Gastrocnemius medialis (tissue), 4 donors: ENCODE data around the gene ANKRD18A. TPM values are rescaled to one million over a fixed set of nuclear protein-coding genes. Genes with fewer than 3 reads are reported as not detected.
"Not testable (repeated sequence)": the region's sequence is repeated elsewhere in the genome, so short reads cannot be mapped to it uniquely, and the experiment has no call there.

Experiments used
- ATAC-seq, 2 donors: fragments of 150-250 bp; one replicate each; pipeline ENCODE4 v1.9.1; 2016
- DNase-seq, 2 donors: peaks; one replicate each; pipeline ENCODE4 v3.0.0-alpha.2; 2019
- H3K27ac ChIP-seq, 4 donors: fragments of 200-600 bp; sonication (generic); 1 replicate in 1 of 4; 2 replicates in 3 of 4; pipeline ENCODE4 v1.5.1; 2016 to 2018; ENCODE audit warnings: mild to moderate bottlenecking in 2 of 4, moderate library complexity in 1 of 4
- H3K27me3 ChIP-seq, 3 donors: fragments of 200-600 bp; sonication (generic) in 2 of 3; 1 replicate in 1 of 3; 2 replicates in 2 of 3; pipeline versions ENCODE4 v1.5.1 to v1.6.0; 2016 to 2019; ENCODE audit warnings: mild to moderate bottlenecking in 1 of 3, moderate library complexity in 1 of 3
- H3K36me3 ChIP-seq, 2 donors: fragments of 200-600 bp; sonication (generic) in 1 of 2; one replicate each; pipeline ENCODE4 v1.5.1; 2017 to 2018
- H3K4me1 ChIP-seq, 2 donors: fragments of 200-600 bp; sonication (generic) in 1 of 2; one replicate each; pipeline ENCODE4 v1.5.1; 2016 to 2017; ENCODE audit warnings: mild to moderate bottlenecking in 2 of 2
- H3K4me3 ChIP-seq, 4 donors: fragments of 200-600 bp; sonication (generic) in 3 of 4; 1 replicate in 1 of 4; 2 replicates in 3 of 4; pipeline ENCODE4 v1.5.1; 2016 to 2019; ENCODE audit warnings: mild to moderate bottlenecking in 2 of 4
- H3K9me3 ChIP-seq, 3 donors: fragments of 200-600 bp; sonication (generic) in 2 of 3; 1 replicate in 1 of 3; 2 replicates in 2 of 3; pipeline ENCODE4 v1.5.1; 2016 to 2019
- in situ Hi-C, 4 donors: fragments of 200-750 bp; cut with MboI; loops; one replicate each; pipeline versions ENCODE4 v1.15.0 to v1.8.0; 2017; ENCODE audit warnings: low sequenced_read_pairs in 4 of 4
- intact Hi-C: fragments of 100-400 bp; cut with DNase I; formaldehyde crosslinking; loops from one replicate; pipeline ENCODE4 v1.15.1; 2023; ENCODE audit warnings: low total_unique reads
- total RNA-seq, 4 donors: library from RNA; depleted of rRNA; stranded (reverse); fragments of >200 nt; gene quantifications; one replicate each; pipeline versions ENCODE4 v1.1.0 to v1.2.3, GENCODE V29; 2016

ANKRD18A gene
- total RNA-seq, 4 donors from 2014 or later, result not detected

DNA sequence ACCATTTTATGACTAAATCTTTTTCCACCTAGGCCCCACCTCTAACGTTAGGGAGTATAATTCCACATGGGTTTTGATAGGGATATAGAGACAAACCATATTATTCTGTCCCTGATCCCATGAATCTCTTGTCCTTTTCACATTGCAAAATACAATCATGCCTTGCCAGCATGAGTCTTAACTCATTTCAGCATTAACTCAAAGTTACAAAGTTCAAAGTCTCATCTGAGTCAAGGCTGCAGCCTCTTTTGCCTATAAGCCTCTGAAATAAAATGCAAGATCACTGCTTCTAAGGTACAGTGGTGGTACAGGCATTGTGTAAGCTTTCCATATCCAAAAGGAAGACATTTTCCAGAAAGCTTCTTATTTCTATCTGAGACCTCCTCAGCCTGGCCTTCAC, 54.3 kb downstream of the ANKRD18A start:
- intact Hi-C loops, H3K9me3 ChIP-seq, H3K27me3 ChIP-seq, H3K36me3 ChIP-seq, H3K4me1 ChIP-seq, DNase-seq, H3K27ac ChIP-seq, H3K4me3 ChIP-seq, ATAC-seq, in situ Hi-C loops: not testable (repeated sequence)

DNA sequence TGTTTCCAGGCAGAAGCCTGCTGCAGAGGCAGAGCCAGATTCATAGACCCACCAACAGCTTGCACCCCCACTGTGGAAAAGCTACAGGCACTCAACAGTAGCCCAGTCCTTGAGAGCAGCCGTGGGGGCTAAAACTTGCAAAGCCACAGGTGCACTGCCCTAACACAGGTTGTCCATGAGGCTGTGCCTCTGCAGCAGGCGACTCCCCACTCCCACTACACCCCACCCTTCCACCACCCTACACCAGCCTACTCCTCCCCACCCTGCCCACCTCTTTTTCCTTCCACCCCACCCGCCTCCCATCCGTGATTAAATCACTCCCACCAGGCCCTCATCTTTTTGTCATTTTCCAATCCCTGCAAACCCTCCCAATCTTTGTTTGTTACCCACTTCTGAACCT, 55.2 kb downstream of the ANKRD18A start:
- H3K9me3 ChIP-seq, intact Hi-C loops, H3K4me3 ChIP-seq, ATAC-seq, in situ Hi-C loops, H3K27ac ChIP-seq, DNase-seq, H3K36me3 ChIP-seq, H3K4me1 ChIP-seq, H3K27me3 ChIP-seq: not testable (repeated sequence)

DNA sequence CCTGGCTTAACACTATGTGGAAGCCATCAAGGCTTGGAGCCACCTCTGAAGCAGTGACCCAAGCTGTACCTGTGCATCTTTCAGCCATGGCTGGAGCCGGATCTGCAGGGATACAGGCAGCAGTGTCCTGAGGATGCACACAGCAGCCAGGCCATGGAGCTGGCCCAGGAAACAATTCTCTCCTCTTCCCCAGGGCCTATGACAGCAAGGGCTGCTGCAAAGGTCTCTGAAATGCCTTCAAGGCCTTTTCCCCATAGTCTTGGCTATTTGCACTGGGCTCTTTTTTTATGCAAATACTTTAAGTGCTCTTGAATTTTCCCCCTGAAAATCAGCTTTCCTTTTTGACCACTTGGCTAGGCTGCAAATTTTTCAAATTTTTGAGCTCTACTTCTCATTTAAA, 56.5 kb downstream of the ANKRD18A start:
- DNase-seq, H3K9me3 ChIP-seq, H3K27me3 ChIP-seq, H3K4me1 ChIP-seq, in situ Hi-C loops, H3K36me3 ChIP-seq, H3K27ac ChIP-seq, H3K4me3 ChIP-seq, ATAC-seq, intact Hi-C loops: not testable (repeated sequence)

DNA sequence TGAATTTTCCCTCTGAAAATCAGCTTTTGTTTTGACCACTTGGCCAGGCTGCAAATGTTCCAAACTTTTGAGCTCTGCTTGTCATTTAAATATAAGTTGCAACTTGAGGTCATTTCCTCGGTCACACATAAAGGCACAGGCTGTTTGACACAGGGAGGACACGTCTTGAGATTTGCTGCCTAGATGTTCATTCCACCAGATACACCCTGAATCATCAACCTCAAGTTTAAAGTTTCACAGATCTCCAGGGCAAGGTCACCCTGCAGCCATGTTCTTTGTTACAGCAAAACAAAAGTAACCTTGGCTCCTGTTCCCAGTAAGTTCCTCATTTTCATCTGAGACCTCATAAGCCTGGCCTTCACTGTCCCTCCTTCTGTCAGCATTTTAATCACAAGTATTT, 59.3 kb downstream of the ANKRD18A start:
- H3K27ac ChIP-seq, H3K27me3 ChIP-seq, ATAC-seq, H3K9me3 ChIP-seq, H3K4me1 ChIP-seq, DNase-seq, H3K4me3 ChIP-seq, intact Hi-C loops, H3K36me3 ChIP-seq, in situ Hi-C loops: not testable (repeated sequence)

DNA sequence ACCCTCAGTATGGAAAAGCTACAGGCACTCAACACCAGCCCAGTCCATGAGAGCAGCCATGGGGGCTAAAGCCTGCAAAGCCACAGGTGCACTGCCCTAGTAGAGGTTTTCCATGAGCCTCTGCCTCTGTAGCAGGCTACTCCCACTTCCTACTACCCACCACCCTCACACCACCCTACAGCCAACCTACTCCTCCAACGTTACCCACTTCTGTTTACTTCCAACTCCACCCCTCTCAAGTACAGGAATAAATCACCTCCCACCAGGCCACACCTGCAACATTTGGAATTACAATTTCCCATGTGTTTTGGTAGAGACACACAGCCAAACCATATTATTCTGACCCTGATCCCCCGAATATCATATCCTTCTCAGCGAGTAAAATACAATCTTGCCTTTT, 61.2 kb downstream of the ANKRD18A start:
- intact Hi-C loops, DNase-seq, H3K27ac ChIP-seq, H3K4me1 ChIP-seq, H3K4me3 ChIP-seq, H3K9me3 ChIP-seq, H3K36me3 ChIP-seq, ATAC-seq, in situ Hi-C loops, H3K27me3 ChIP-seq: not testable (repeated sequence)

DNA sequence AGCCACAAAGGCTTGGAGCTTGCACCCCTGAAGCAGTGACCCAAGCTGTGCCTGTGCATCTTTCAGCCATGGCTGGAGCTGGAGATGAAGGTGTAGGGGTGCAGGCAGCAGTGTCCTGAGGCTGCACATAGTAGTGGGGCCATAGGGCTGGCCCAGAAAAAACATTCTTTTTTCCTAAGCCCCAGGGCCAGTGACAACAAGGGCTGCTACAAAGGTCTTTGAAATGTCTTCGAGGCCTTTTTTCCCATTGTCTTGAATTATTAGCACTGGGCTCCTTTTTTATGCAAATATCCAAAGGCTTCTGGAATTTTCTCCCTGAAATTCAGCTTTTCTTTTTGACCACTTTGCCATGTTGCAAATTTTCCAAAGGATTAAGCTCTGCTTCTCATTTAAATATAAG, 62.6 kb downstream of the ANKRD18A start:
- H3K9me3 ChIP-seq, ATAC-seq, H3K36me3 ChIP-seq, in situ Hi-C loops, DNase-seq, H3K27ac ChIP-seq, H3K27me3 ChIP-seq, H3K4me3 ChIP-seq, H3K4me1 ChIP-seq, intact Hi-C loops: not testable (repeated sequence)

DNA sequence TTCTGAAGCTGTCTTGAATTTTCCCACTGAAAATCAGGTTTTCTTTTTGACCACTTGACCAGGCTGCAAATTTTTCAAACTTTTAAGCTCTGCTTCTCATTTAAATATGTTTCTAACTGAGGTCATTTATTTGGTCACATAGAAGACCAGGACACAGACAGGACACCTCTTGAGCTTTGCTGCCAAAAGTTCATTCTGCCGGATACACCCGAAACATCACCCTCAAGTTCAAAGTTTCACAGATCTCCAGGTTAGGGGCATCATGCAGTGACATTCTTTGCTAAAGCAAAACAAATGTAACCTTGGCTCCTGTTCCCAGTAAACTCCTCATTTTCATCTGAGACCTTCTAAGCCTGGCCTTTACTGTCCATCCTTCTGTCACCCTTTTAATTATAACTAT, 65.4 kb downstream of the ANKRD18A start:
- H3K9me3 ChIP-seq, H3K4me1 ChIP-seq, H3K27ac ChIP-seq, H3K27me3 ChIP-seq, H3K4me3 ChIP-seq, ATAC-seq, in situ Hi-C loops, intact Hi-C loops, DNase-seq, H3K36me3 ChIP-seq: not testable (repeated sequence)

DNA sequence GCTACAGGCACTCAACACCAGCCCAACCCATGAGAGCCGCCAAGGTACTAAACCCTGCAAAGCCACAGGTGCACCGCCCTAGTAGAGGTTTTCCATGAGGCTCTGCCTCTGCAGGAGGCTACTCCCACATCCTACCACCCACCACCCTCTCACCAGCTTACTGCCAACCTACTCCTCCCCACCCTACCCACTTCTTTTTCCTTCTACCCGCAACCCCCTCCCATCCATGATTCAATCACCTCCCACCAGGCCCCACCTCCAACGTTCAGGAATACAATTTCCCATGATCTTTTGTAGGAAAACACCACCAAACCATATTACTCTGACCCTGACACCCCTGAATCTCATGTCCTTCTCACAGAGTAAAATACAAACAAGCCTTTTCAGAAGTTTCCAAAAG, 67.4 kb downstream of the ANKRD18A start:
- ATAC-seq, H3K4me3 ChIP-seq, intact Hi-C loops: not testable (repeated sequence)

DNA sequence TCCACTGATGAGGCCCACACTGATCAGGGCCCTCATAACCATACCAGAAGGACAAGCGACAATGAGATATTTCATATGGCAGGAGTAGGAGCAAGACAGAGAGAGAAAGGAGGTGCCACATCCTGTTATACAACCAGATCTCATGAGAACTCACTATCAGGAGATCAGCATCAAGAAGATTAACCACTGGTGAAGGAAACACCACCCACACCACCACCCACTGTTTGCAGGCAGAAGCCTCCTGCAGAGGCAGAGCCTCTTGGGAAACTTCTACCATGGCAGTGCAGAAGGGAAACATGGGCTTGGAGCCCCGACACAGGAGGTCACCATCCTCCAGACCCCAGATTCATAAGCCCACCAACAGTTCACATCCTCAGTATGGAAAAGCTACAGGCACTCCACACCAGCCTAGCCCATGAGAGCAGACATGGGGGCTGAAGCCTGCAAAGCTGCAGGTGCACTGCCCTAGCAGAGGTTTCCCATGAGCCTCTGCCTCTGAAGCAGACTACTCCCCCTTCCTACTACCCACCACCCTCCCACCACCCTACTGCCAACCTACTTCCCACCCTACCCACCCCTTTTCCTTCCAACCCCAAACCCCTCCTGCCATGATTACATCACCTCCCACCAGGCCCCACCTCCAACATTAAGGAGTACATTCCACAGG, 73.8 kb downstream of the ANKRD18A start:
- H3K9me3 ChIP-seq, H3K36me3 ChIP-seq, intact Hi-C loops, H3K27me3 ChIP-seq, H3K4me1 ChIP-seq, H3K27ac ChIP-seq, ATAC-seq, in situ Hi-C loops, H3K4me3 ChIP-seq, DNase-seq: not testable (repeated sequence)

More for the DNA sequence above, 67.4 kb downstream of the ANKRD18A start:
- H3K36me3 ChIP-seq, in situ Hi-C loops, H3K27me3 ChIP-seq, H3K9me3 ChIP-seq, DNase-seq, H3K4me1 ChIP-seq, H3K27ac ChIP-seq: not testable (repeated sequence)

DNA sequence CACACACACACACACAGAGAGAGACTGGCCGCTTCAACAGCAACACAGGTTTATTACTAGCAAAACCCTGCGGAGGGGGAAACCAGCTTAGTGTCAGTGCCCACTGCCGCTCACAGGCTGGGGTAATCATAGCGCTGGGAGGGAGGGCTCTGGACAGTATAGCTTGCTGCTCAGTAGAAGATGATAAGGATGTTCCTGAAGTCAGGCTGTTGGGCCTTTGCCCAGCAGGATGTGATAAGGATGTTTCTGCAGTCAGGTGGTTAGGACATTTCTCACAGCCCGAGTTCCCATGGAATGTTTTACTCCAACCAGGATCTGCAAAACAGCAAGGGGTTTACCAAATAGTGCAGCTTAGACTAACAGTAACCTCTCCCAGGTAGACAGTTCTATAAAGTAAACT, 79.9 kb downstream of the ANKRD18A start:
- H3K27me3 ChIP-seq, intact Hi-C loops, DNase-seq, ATAC-seq, H3K27ac ChIP-seq, H3K4me3 ChIP-seq, in situ Hi-C loops, H3K36me3 ChIP-seq, H3K9me3 ChIP-seq, H3K4me1 ChIP-seq: not testable (repeated sequence)
